Epithelial cell of esophagus (primary cell): ENCODE measurements around the gene ZSCAN2.
"Not testable (repeated sequence)": the region's sequence is repeated elsewhere in the genome, so short reads cannot be mapped to it uniquely, and the experiment has no call there.

Source experiments
- DNase-seq: peaks from one replicate; pipeline ENCODE4 v3.0.0; 2010; ENCODE audit warnings: low read depth
- H3K4me3 ChIP-seq: 2 replicates; pipeline ENCODE4 v1.5.1; 2011; ENCODE audit warnings: mild to moderate bottlenecking, low read length, control low read depth
- CTCF ChIP-seq: IDR thresholded peaks from 2 replicates; pipeline ENCODE4 v1.5.1; 2011; ENCODE audit warnings: low read depth, mild to moderate bottlenecking, low read length, control low read depth, inconsistent platforms; ENCODE audit not compliant: insufficient read depth; ENCODE audit errors: missing control alignments

Gene ZSCAN2

GRCh38 chr15:84629033-84629432, 28.2 kb downstream of the ZSCAN2 start:
- no peak for DNase-seq
- no peak for TF ChIP-seq CTCF

GRCh38 chr15:84631706-84632272, 31.0 kb downstream of the ZSCAN2 start:
- peak overlapping the region; percentile 90 for H3K4me3 ChIP-seq
- no peak for TF ChIP-seq CTCF
- DNase-seq: no peak

More at GRCh38 chr15:84629033-84629432, 28.2 kb downstream of the ZSCAN2 start:
- no peak overlapping the region for H3K4me3 ChIP-seq

- H3K4me3 ChIP-seq: peak overlapping the region; percentile 55
- TF ChIP-seq CTCF: no peak
- DNase-seq: peak; percentile 84
Measured at GRCh38 chr15:84633311-84634227, 32.8 kb downstream of the ZSCAN2 start.

- peak overlapping the region; percentile 55 for H3K4me3 ChIP-seq
- no peak for DNase-seq
- TF ChIP-seq CTCF: no peak
Measured at GRCh38 chr15:84634228-84634837, 33.5 kb downstream of the ZSCAN2 start.

- peak; percentile 51 for TF ChIP-seq CTCF
- DNase-seq: peak; percentile 63
- no peak overlapping the region for H3K4me3 ChIP-seq
Measured at GRCh38 chr15:84638103-84638502, 37.3 kb downstream of the ZSCAN2 start.

GRCh38 chr15:84641871-84642270, 41.1 kb downstream of the ZSCAN2 start:
- not testable (repeated sequence) for DNase-seq, H3K4me3 ChIP-seq

- DNase-seq, H3K4me3 ChIP-seq: not testable (repeated sequence)
Measured at GRCh38 chr15:84642640-84643039, 41.8 kb downstream of the ZSCAN2 start.
